Large intestine (tissue), 3 donors: ENCODE data around the gene EVA1C. TPM values are rescaled to one million over a fixed set of nuclear protein-coding genes. Genes with fewer than 3 reads are reported as not detected.
A peak's percentile ranks its signal among the peaks of the same experiment; 100 is the strongest.
"Not testable (repeated sequence)": the region's sequence is repeated elsewhere in the genome, so short reads cannot be mapped to it uniquely, and the experiment has no call there.

Experiments
- DNase-seq, 2 donors: peaks; one replicate each; pipeline versions ENCODE4 v3.0.0 to v3.0.0-alpha.2; 2013
- H3K27ac ChIP-seq: one replicate; pipeline ENCODE4 v1.5.1; 2013; ENCODE audit warnings: low read length
- H3K27me3 ChIP-seq: 2 replicates; pipeline ENCODE4 v1.6.1; 2013; ENCODE audit warnings: low read length; ENCODE audit not compliant: control insufficient read depth, insufficient read depth
- H3K36me3 ChIP-seq: 2 replicates; pipeline ENCODE4 v1.6.1; 2013; ENCODE audit warnings: low read length; ENCODE audit not compliant: control insufficient read depth, insufficient read depth
- H3K4me1 ChIP-seq: one replicate; pipeline ENCODE4 v1.6.1; 2013; ENCODE audit warnings: low read length; ENCODE audit not compliant: control insufficient read depth, insufficient read depth
- H3K4me3 ChIP-seq: one replicate; pipeline ENCODE4 v1.5.1; 2013; ENCODE audit warnings: low read length
- H3K9me3 ChIP-seq: one replicate; pipeline ENCODE4 v1.6.1; 2013; ENCODE audit warnings: mild to moderate bottlenecking, low read depth, low read length, moderate library complexity; ENCODE audit not compliant: control insufficient read depth
- WGBS: methylation state at CpG from one replicate; pipeline ENCODE4 v1.1.5; 2013; ENCODE audit warnings: low lambda C conversion rate; ENCODE audit not compliant: insufficient coverage; 5-methylcytosine and 5-hydroxymethylcytosine counted together
- polyA plus RNA-seq: library from polyadenylated mRNA; unstranded; fragments of 120-200 nt; gene quantifications from one replicate; pipeline ENCODE4 v1.2.1, GENCODE V29; 2013

Gene EVA1C
- polyA plus RNA-seq, 1 donor = 2.0 TPM

- no peak overlapping the region for H3K4me3 ChIP-seq
- no peaks in the 10 kb centered on the region for H3K4me1 ChIP-seq
- no peaks in the 10 kb centered on the region for H3K27me3 ChIP-seq
- DNase-seq = no peak
- no peaks in the 10 kb centered on the region for H3K36me3 ChIP-seq
- H3K9me3 ChIP-seq = no peaks in the 10 kb centered on the region
- H3K27ac ChIP-seq = no peak overlapping the region
- WGBS = no CpG with 5 or more reads among the region's 5 CpGs
These were observed 12.2 kb downstream of the EVA1C start for GRCh38 chr21:32424674-32425073.

- no peaks in the 10 kb centered on the region for H3K27me3 ChIP-seq
- no peaks in the 10 kb centered on the region for H3K4me1 ChIP-seq
- H3K4me3 ChIP-seq = no peak overlapping the region
- H3K9me3 ChIP-seq = no peaks in the 10 kb centered on the region
- H3K36me3 ChIP-seq = no peaks in the 10 kb centered on the region
- H3K27ac ChIP-seq = no peak overlapping the region
- DNase-seq = no peak
- 92% methylated on average over 2 of the region's 4 CpGs for WGBS
These were observed 13.1 kb downstream of the EVA1C start for GRCh38 chr21:32425628-32426027.

- H3K27ac ChIP-seq = no peak overlapping the region
- H3K36me3 ChIP-seq = no peaks in the 10 kb centered on the region
- DNase-seq = no peak
- no peaks in the 10 kb centered on the region for H3K4me1 ChIP-seq
- H3K9me3 ChIP-seq = no peaks in the 10 kb centered on the region
- H3K4me3 ChIP-seq = no peak overlapping the region
- no peaks in the 10 kb centered on the region for H3K27me3 ChIP-seq
- WGBS = no CpG with 5 or more reads among the region's 5 CpGs
These were observed 13.6 kb downstream of the EVA1C start for GRCh38 chr21:32426066-32426465.

GRCh38 chr21:32426592-32427051, 14.1 kb downstream of the EVA1C start:
- H3K4me1 ChIP-seq = no peaks in the 10 kb centered on the region
- WGBS = no CpG with 5 or more reads among the region's 6 CpGs
- DNase-seq = no peak
- no peaks in the 10 kb centered on the region for H3K9me3 ChIP-seq
- H3K36me3 ChIP-seq = no peaks in the 10 kb centered on the region
- H3K27ac ChIP-seq = no peak overlapping the region
- no peak overlapping the region for H3K4me3 ChIP-seq
- H3K27me3 ChIP-seq = no peaks in the 10 kb centered on the region

- H3K36me3 ChIP-seq = no peaks in the 10 kb centered on the region
- no peaks in the 10 kb centered on the region for H3K4me1 ChIP-seq
- no peak for DNase-seq
- no peak overlapping the region for H3K27ac ChIP-seq
- no peak overlapping the region for H3K4me3 ChIP-seq
- no peaks in the 10 kb centered on the region for H3K27me3 ChIP-seq
- 77% methylated on average over 2 of the region's 10 CpGs for WGBS
- H3K9me3 ChIP-seq = no peaks in the 10 kb centered on the region
These were observed 15.6 kb downstream of the EVA1C start for GRCh38 chr21:32427958-32428623.

GRCh38 chr21:32432982-32433660, 20.6 kb downstream of the EVA1C start:
- not testable (repeated sequence) for H3K36me3 ChIP-seq, H3K27ac ChIP-seq, H3K4me1 ChIP-seq, H3K4me3 ChIP-seq, H3K27me3 ChIP-seq, H3K9me3 ChIP-seq
- DNase-seq = peak; percentile 16 to 69
- no CpG with 5 or more reads among the region's 15 CpGs for WGBS

GRCh38 chr21:32437729-32438128, 25.2 kb downstream of the EVA1C start:
- H3K4me1 ChIP-seq = no peaks in the 10 kb centered on the region
- DNase-seq = no peak
- WGBS = no CpG with 5 or more reads among the region's 12 CpGs
- no peaks in the 10 kb centered on the region for H3K27me3 ChIP-seq
- no peaks in the 10 kb centered on the region for H3K36me3 ChIP-seq
- no peak overlapping the region for H3K27ac ChIP-seq
- no peaks in the 10 kb centered on the region for H3K9me3 ChIP-seq
- H3K4me3 ChIP-seq = no peak overlapping the region

GRCh38 chr21:32442566-32443318, 30.2 kb downstream of the EVA1C start:
- WGBS = no CpG with 5 or more reads among the region's 8 CpGs

GRCh38 chr21:32445101-32445500, 32.6 kb downstream of the EVA1C start:
- no peaks in the 10 kb centered on the region for H3K36me3 ChIP-seq
- H3K4me3 ChIP-seq = no peak overlapping the region
- H3K4me1 ChIP-seq = no peaks in the 10 kb centered on the region
- WGBS = no CpG with 5 or more reads among the region's 6 CpGs
- no peak overlapping the region for H3K27ac ChIP-seq
- DNase-seq = no peak
- H3K27me3 ChIP-seq = no peaks in the 10 kb centered on the region
- peaks cover 3% of the 10 kb centered on the region for H3K9me3 ChIP-seq

More at GRCh38 chr21:32442566-32443318, 30.2 kb downstream of the EVA1C start:
- no peaks in the 10 kb centered on the region for H3K36me3 ChIP-seq
- H3K4me1 ChIP-seq = no peaks in the 10 kb centered on the region
- H3K27ac ChIP-seq = no peak overlapping the region
- H3K4me3 ChIP-seq = no peak overlapping the region
- DNase-seq = peak; percentile 22 to 52
- peaks cover 3% of the 10 kb centered on the region for H3K9me3 ChIP-seq
- H3K27me3 ChIP-seq = no peaks in the 10 kb centered on the region

- WGBS = 60% methylated on average over 1 of the region's 3 CpGs
- not testable (repeated sequence) for H3K4me1 ChIP-seq, H3K36me3 ChIP-seq, H3K27me3 ChIP-seq, H3K27ac ChIP-seq, DNase-seq, H3K9me3 ChIP-seq, H3K4me3 ChIP-seq
These were observed 33.9 kb downstream of the EVA1C start for GRCh38 chr21:32446440-32446839.
